Panc1 (cell line): ENCODE measurements around the gene KIR2DL1.
"Not testable (repeated sequence)": the region's sequence is repeated elsewhere in the genome, so short reads cannot be mapped to it uniquely, and the experiment has no call there.

ENCODE experiments used
- POLR2AphosphoS5 ChIP-seq: IDR thresholded peaks from 2 replicates; pipeline ENCODE4 v1.6.1; 2012; ENCODE audit warnings: mild to moderate bottlenecking, low read depth, low read length, moderate library complexity
- SIN3A ChIP-seq: IDR thresholded peaks from 2 replicates; pipeline ENCODE4 v1.6.1; 2012; ENCODE audit warnings: low read depth, mild to moderate bottlenecking, low read length, moderate library complexity, borderline replicate concordance; ENCODE audit not compliant: insufficient read depth
- TCF7L2 ChIP-seq: IDR thresholded peaks from 2 replicates; pipeline ENCODE4 v1.6.1; 2011; ENCODE audit warnings: mild to moderate bottlenecking, low read depth, low read length, inconsistent platforms
- TF ChIP-seq, protein P1 (sequence below): fragments of 450-650 bp; IDR thresholded peaks from 2 replicates; pipeline ENCODE4 v1.5.1; 2017; ENCODE audit warnings: mild to moderate bottlenecking
- TF ChIP-seq, protein P2 (sequence below), 2 experiments: IDR thresholded peaks; 2 replicates each; pipeline ENCODE4 v1.6.1; 2011 to 2012; ENCODE audit warnings: low read depth in 2 of 2, control low read depth in 1 of 2, low read length in 1 of 2, mild to moderate bottlenecking in 1 of 2, moderate library complexity in 1 of 2; ENCODE audit not compliant: insufficient read depth in 1 of 2

DNA sequence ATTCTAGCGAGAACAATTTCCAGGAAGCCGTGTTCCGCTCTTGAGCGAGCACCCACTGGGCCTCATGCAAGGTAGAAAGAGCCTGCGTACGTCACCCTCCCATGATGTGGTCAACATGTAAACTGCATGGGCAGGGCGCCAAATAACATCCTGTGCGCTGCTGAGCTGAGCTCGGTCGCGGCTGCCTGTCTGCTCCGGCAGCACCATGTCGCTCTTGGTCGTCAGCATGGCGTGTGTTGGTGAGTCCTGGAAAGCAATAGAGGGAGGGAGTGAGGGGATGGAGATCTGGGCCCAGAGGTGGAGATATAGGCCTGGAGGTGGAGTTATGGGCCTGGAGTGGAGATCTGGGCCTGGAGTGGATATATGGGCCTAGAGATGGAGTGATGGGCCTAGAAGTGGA, at the start of gene KIR2DL1:
- TF ChIP-seq, protein P1, sequence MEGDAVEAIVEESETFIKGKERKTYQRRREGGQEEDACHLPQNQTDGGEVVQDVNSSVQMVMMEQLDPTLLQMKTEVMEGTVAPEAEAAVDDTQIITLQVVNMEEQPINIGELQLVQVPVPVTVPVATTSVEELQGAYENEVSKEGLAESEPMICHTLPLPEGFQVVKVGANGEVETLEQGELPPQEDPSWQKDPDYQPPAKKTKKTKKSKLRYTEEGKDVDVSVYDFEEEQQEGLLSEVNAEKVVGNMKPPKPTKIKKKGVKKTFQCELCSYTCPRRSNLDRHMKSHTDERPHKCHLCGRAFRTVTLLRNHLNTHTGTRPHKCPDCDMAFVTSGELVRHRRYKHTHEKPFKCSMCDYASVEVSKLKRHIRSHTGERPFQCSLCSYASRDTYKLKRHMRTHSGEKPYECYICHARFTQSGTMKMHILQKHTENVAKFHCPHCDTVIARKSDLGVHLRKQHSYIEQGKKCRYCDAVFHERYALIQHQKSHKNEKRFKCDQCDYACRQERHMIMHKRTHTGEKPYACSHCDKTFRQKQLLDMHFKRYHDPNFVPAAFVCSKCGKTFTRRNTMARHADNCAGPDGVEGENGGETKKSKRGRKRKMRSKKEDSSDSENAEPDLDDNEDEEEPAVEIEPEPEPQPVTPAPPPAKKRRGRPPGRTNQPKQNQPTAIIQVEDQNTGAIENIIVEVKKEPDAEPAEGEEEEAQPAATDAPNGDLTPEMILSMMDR = not testable (repeated sequence)
- not testable (repeated sequence) for TF ChIP-seq POLR2AphosphoS5, SIN3A, TCF7L2
- TF ChIP-seq, protein P2, sequence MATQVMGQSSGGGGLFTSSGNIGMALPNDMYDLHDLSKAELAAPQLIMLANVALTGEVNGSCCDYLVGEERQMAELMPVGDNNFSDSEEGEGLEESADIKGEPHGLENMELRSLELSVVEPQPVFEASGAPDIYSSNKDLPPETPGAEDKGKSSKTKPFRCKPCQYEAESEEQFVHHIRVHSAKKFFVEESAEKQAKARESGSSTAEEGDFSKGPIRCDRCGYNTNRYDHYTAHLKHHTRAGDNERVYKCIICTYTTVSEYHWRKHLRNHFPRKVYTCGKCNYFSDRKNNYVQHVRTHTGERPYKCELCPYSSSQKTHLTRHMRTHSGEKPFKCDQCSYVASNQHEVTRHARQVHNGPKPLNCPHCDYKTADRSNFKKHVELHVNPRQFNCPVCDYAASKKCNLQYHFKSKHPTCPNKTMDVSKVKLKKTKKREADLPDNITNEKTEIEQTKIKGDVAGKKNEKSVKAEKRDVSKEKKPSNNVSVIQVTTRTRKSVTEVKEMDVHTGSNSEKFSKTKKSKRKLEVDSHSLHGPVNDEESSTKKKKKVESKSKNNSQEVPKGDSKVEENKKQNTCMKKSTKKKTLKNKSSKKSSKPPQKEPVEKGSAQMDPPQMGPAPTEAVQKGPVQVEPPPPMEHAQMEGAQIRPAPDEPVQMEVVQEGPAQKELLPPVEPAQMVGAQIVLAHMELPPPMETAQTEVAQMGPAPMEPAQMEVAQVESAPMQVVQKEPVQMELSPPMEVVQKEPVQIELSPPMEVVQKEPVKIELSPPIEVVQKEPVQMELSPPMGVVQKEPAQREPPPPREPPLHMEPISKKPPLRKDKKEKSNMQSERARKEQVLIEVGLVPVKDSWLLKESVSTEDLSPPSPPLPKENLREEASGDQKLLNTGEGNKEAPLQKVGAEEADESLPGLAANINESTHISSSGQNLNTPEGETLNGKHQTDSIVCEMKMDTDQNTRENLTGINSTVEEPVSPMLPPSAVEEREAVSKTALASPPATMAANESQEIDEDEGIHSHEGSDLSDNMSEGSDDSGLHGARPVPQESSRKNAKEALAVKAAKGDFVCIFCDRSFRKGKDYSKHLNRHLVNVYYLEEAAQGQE (IDR thresholded peaks at IDR 0.05; ENCODE audit: insufficient read depth in 1 of 2, low read depth in 2 of 2, low read length in 1 of 2) = not testable (repeated sequence)
